Activated B cell treated with CpG ODN at 0.5 μM for 24 hours (primary cell): Measurements from ENCODE around the gene ARL5B. TPM values are rescaled to one million over a fixed set of nuclear protein-coding genes. Genes with fewer than 3 reads are reported as not detected.

Experiments used
- ATAC-seq: fragments of 200-7000 bp; cut with Tn5 transposase; one replicate; pipeline ENCODE4 v1.10.0; 2021; ENCODE audit warnings: low read depth, mild to moderate bottlenecking, moderate library complexity
- CTCF ChIA-PET: fragments of 350-600 bp; sonication (Branson Sonifier 250); formaldehyde crosslinking; loops from one replicate; lab custom pipeline; 2021; ENCODE audit warnings: antibody characterized with exemption; lab: Charles Lee
- POLR2A ChIA-PET: fragments of 350-600 bp; sonication (Branson Sonifier 250); formaldehyde crosslinking; loops from one replicate; lab custom pipeline; 2021; ENCODE audit warnings: antibody characterized with exemption; lab: Charles Lee
- DNase-seq: peaks from one replicate; pipeline ENCODE4 v3.0.0; 2022
- H3K27ac Mint-ChIP-seq: one replicate; pipeline ENCODE4 v1.8.0; 2020; ENCODE audit warnings: mixed read lengths
- H3K27me3 Mint-ChIP-seq: one replicate; pipeline ENCODE4 v1.8.0; 2021; ENCODE audit warnings: mixed read lengths
- H3K36me3 Mint-ChIP-seq: one replicate; pipeline ENCODE4 v1.8.0; 2021; ENCODE audit warnings: low read depth, mixed read lengths
- H3K4me1 Mint-ChIP-seq: one replicate; pipeline ENCODE4 v1.8.0; 2021; ENCODE audit warnings: mixed read lengths
- H3K4me3 Mint-ChIP-seq: one replicate; pipeline ENCODE4 v1.8.0; 2020; ENCODE audit warnings: mild to moderate bottlenecking, mixed read lengths
- H3K9me3 Mint-ChIP-seq: one replicate; pipeline ENCODE4 v1.8.0; 2020; ENCODE audit warnings: mixed read lengths
- CTCF ChIP-seq: fragments of 200-600 bp; IDR thresholded peaks from one replicate; pipeline ENCODE4 v1.8.0; 2022; ENCODE audit warnings: antibody characterized with exemption, mild to moderate bottlenecking
- intact Hi-C: fragments of 100-400 bp; cut with micrococcal nuclease; formaldehyde crosslinking; loops from one replicate; pipeline ENCODE4 v1.15.1; 2024
- total RNA-seq: library from RNA; stranded (reverse); gene quantifications from 2 replicates; pipeline ENCODE4 v1.2.3, GENCODE V29; 2022

Gene ARL5B
- total RNA-seq, 1 donor from 2014 or later = 10.6 TPM

GRCh38 chr10:18719811-18720210, 60.6 kb downstream of the ARL5B start:
- Mint-ChIP-seq H3K4me1 (no peaks in the 10 kb centered on the region), H3K36me3 (no peaks in the 10 kb centered on the region), H3K4me3 (no peak overlapping the region), H3K27ac (no peak overlapping the region), H3K27me3 (no peaks in the 10 kb centered on the region), H3K9me3 (no peaks in the 10 kb centered on the region)
- no peak for ATAC-seq
- intact Hi-C loops = no loop called here
- TF ChIP-seq CTCF = no peak
- no peak for DNase-seq
- ChIA-PET POLR2A (no interaction called here), CTCF (no interaction called here)

DNA sequence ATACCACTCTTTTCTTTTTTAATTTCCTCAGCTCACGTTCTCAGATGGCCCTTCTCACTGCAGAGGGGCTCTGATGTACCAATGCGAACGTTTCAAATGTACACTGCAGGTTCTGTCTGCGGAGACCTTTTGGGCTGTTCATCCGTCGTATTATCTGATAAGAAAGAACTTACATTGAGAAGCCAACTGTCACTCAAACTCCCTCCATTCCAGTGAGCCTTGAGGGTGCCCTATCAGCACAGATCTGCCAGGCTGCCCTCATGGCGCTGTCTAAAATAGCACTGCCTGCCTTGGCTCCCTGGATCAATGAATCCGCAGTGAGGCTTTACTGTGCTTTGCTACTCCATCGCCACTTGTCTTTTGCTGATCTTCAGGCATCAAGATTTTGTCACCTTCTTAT, 61.8 kb downstream of the ARL5B start:
- Mint-ChIP-seq H3K4me3 (no peak overlapping the region), H3K4me1 (no peaks in the 10 kb centered on the region), H3K36me3 (no peaks in the 10 kb centered on the region), H3K9me3 (no peaks in the 10 kb centered on the region), H3K27ac (no peak overlapping the region), H3K27me3 (no peaks in the 10 kb centered on the region)
- no peak for TF ChIP-seq CTCF
- ChIA-PET POLR2A (no interaction called here), CTCF (no interaction called here)
- ATAC-seq = no peak
- no peak for DNase-seq
- intact Hi-C loops = no loop called here

DNA sequence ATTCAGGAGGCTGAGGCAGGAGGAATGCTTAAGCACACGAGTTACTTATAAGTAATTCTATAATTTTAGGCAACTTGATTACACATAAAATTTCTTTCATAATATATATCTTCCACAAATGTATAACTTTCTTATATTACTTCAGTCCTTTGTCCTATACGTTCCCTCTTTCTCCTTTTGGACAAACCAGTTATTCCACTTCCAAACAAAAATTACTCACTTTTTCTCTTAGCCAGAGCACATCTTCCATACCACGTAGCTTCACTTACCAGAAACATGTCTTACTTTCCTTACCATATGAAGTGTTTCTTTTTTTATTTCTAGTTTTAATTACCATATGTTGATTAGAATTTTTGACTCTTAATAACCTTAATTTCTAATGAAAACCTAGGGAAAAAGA, 64.6 kb downstream of the ARL5B start:
- Mint-ChIP-seq H3K36me3 (no peaks in the 10 kb centered on the region), H3K4me3 (no peak overlapping the region), H3K27ac (no peak overlapping the region), H3K9me3 (no peaks in the 10 kb centered on the region), H3K27me3 (no peaks in the 10 kb centered on the region), H3K4me1 (no peaks in the 10 kb centered on the region)
- DNase-seq = no peak
- intact Hi-C loops = no loop called here
- ChIA-PET CTCF (no interaction called here), POLR2A (no interaction called here)
- no peak for TF ChIP-seq CTCF
- ATAC-seq = no peak

Other genes with a start within 250 kb of the ARL5B start
- 16.4 and 18.4 TPM in 2 replicates for gene NSUN6, start 7.8 kb upstream of the ARL5B start, total RNA-seq